NB4 (cell line): ENCODE measurements around the gene STARD13.

Source experiments
- DNase-seq: peaks from one replicate; pipeline ENCODE4 v3.0.0; 2010; ENCODE audit warnings: low read depth
- H3K4me3 ChIP-seq: one replicate; pipeline ENCODE4 v1.5.1; 2011; ENCODE audit warnings: mild to moderate bottlenecking, low read depth, low read length, moderate library complexity
- MAX ChIP-seq: IDR thresholded peaks from 2 replicates; pipeline ENCODE4 v1.6.1; 2011; ENCODE audit warnings: low read depth, low read length
- MYC ChIP-seq: IDR thresholded peaks from 2 replicates; pipeline ENCODE4 v1.6.1; 2011; ENCODE audit warnings: low read depth, low read length
- POLR2A ChIP-seq: IDR thresholded peaks from 2 replicates; pipeline ENCODE4 v1.6.1; 2011; ENCODE audit warnings: mild to moderate bottlenecking; ENCODE audit not compliant: insufficient read length; ENCODE audit errors: extremely low read depth
- TF ChIP-seq, protein P1 (sequence below): IDR thresholded peaks from one replicate; pipeline ENCODE4 v1.5.1; 2012; ENCODE audit warnings: low read depth, low read length

The STARD13 gene

DNA sequence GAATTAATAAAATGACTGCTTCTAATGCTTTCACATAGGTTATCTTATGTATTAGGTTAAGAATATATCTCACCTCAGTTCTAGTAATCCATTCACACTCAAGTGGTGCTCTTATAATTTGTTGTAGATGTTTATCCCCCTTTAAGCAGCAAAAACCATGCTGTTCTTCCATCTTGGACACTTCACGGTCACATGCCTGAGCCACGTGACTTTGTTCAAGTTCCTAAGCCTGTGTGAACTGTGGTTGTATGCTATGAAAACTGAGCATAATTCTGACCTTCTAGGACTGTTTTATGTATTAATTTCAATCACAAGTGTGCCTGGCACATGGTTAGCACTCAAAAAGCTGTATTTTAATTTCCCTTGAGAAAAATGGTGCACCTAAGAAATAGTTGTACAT lies 41.2 kb upstream of the STARD13 start:
- no peak for TF ChIP-seq MYC
- TF ChIP-seq POLR2A = no peak
- no peak for TF ChIP-seq MAX
- TF ChIP-seq, protein P1, sequence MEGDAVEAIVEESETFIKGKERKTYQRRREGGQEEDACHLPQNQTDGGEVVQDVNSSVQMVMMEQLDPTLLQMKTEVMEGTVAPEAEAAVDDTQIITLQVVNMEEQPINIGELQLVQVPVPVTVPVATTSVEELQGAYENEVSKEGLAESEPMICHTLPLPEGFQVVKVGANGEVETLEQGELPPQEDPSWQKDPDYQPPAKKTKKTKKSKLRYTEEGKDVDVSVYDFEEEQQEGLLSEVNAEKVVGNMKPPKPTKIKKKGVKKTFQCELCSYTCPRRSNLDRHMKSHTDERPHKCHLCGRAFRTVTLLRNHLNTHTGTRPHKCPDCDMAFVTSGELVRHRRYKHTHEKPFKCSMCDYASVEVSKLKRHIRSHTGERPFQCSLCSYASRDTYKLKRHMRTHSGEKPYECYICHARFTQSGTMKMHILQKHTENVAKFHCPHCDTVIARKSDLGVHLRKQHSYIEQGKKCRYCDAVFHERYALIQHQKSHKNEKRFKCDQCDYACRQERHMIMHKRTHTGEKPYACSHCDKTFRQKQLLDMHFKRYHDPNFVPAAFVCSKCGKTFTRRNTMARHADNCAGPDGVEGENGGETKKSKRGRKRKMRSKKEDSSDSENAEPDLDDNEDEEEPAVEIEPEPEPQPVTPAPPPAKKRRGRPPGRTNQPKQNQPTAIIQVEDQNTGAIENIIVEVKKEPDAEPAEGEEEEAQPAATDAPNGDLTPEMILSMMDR = no peak
- DNase-seq = no peak

DNA sequence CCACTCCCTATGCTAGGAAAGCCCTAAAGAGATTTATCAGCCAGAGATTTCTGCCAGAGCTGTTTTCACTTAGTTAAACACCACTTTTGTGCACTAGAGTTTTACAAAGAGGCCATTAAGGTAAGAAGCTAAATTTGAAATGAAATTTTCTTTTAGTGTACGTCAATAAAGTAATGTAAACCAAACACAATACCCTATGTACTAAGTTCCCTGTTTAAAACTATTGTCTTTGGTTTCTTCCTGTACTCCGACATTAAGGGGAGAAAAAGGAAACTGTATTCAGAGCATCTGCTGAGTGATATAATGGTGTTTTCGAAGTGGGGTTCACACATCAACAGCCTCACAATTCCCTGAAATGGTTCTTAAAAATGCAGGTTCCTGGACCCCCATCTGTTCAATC lies 40.7 kb upstream of the STARD13 start:
- DNase-seq = no peak
- TF ChIP-seq POLR2A (no peak), MYC (no peak), MAX (no peak)
- TF ChIP-seq, protein P1 = no peak
- no peak overlapping the region for H3K4me3 ChIP-seq

More for the DNA sequence above, 41.2 kb upstream of the STARD13 start:
- no peak overlapping the region for H3K4me3 ChIP-seq

DNA sequence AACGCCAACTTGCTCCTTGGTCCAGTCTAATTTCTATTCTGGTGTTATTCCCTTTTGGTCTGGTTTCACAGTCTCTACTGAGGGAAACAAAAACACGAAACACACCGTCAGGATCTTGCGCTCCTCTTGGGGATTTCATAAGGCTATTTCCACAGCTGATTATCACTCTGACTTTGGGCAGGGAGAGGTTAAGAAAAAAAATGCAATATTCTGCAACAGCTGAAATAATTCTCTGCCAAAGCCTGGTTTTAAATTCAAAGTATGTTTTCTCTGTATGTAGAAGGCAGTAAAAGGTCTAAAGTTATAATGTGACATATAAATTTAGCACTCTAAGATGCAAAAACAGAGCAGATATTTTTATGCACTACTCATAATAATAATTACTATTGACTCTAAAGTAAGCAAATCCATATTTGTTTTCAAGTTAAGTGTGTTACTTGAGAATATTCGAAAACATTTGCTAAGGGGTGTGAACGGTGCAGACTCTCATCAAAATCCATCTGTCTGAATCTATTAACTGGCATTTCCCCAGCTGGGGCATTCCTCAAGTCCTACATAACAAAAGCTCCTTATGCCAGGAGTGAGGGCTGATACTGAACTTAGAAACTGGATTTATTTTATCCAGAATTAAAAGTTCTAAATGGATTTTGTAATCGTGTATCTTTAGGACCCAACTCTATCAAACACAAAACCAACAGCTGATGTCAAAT lies 38.4 kb upstream of the STARD13 start:
- no peak for TF ChIP-seq POLR2A
- H3K4me3 ChIP-seq = no peak overlapping the region
- DNase-seq = no peak

- no peak overlapping the region for H3K4me3 ChIP-seq
- DNase-seq = no peak
- no peak for TF ChIP-seq MAX
Observed at GRCh38 chr13:33322965-33323668, 37.6 kb upstream of the STARD13 start.

DNA sequence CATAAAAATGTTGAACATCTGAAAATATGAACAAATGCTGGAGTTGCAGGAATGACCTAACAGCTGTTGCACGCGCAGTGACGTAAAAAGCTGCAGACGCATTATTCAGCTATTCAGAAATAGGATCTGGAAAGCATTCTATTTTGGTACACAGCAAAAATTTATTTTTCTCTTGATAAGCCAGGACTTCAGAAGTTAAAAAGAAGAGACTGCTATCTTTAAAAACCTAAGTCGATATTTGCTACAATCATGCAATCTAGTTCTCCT lies 36.9 kb upstream of the STARD13 start:
- no peak overlapping the region for H3K4me3 ChIP-seq
- no peak for DNase-seq
- no peak for TF ChIP-seq MYC
- TF ChIP-seq, protein P1 = no peak
- TF ChIP-seq POLR2A = no peak
- no peak for TF ChIP-seq MAX

DNA sequence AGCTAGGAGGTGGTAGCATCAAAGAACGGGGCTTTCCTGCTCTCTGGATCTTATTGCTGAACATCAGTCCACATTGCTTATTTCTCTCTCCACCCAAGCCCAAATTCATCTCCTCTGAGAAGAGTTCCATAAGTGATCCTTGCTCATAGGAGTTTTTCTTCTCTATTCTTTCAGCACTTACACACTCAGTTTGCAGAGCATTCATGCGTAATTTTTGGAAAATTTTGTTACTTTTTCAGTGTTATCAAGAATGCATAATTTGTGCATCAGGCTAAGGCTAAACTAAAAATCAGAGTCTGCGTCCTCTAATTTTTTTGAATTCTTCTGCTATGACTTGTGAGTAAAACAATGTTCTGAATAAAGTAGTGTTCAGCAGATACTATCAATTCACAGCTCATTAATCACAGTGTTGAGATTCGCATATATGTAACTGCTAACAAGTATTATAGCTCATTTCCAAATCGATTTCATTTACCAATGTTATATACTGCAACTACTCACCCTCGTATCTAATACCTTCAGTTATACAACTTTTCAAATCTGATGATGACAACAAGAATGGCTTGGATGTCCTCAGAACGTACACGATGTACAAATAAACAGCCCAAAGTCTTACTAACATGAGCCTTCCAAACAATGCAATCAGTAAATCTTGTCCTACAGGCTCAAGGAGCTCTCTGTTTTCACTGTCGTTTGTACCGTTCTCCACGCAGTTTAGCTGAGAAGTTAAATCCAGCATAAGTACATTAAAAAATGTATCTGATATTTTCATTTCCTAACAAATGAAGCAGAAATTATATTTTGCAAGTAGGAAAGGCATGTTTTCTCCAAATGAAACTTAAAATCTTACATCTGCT lies 36.4 kb upstream of the STARD13 start:
- DNase-seq = no peak
- TF ChIP-seq, protein P1 = no peak
- TF ChIP-seq MAX (no peak), MYC (no peak), POLR2A (no peak)
- H3K4me3 ChIP-seq = no peak overlapping the region
